Tibial nerve (tissue), 3 donors: Measurements from ENCODE around the gene SAAL1.

Experiments
- CTCF ChIP-seq, 5 experiments: fragments of 200-600 bp in 3 of 5; fragments of 450-650 bp in 2 of 5; sonication (generic) in 3 of 5; IDR thresholded peaks; one replicate each; pipeline ENCODE4 v1.5.1; 2016 to 2019; ENCODE audit warnings: antibody characterized with exemption in 5 of 5, mild to moderate bottlenecking in 3 of 5, moderate library complexity in 2 of 5
- POLR2A ChIP-seq, 2 donors: fragments of 450-650 bp; IDR thresholded peaks; one replicate each; pipeline ENCODE4 v1.6.1; 2017; ENCODE audit warnings: antibody characterized with exemption in 2 of 2, mild to moderate bottlenecking in 2 of 2, moderate library complexity in 2 of 2

GRCh38 chr11:18066626-18067025 is 39.3 kb downstream of the SAAL1 start:
- TF ChIP-seq CTCF (IDR thresholded peaks at IDR 0.05) (no peak), POLR2A (IDR thresholded peaks at IDR 0.05) (no peak)
